Activated naive CD4-positive, alpha-beta T cell treated with anti-CD3 and anti-CD28 coated beads, Interleukin-2, amount 50 U/mL, for 24 hours (primary cell): ENCODE data around the gene ATXN2L.
"Not testable (repeated sequence)": the region's sequence is repeated elsewhere in the genome, so short reads cannot be mapped to it uniquely, and the experiment has no call there.

Experiments
- H3K27ac Mint-ChIP-seq: one replicate; pipeline ENCODE4 v1.8.0; 2021; ENCODE audit warnings: mild to moderate bottlenecking, mixed read lengths
- H3K27me3 Mint-ChIP-seq: one replicate; pipeline ENCODE4 v1.8.0; 2021; ENCODE audit warnings: mixed read lengths
- H3K36me3 Mint-ChIP-seq: one replicate; pipeline ENCODE4 v1.8.0; 2021; ENCODE audit warnings: mixed read lengths
- H3K4me1 Mint-ChIP-seq: one replicate; pipeline ENCODE4 v1.8.0; 2021; ENCODE audit warnings: mixed read lengths
- H3K4me3 Mint-ChIP-seq: one replicate; pipeline ENCODE4 v1.8.0; 2021; ENCODE audit warnings: mild to moderate bottlenecking, mixed read lengths
- H3K9me3 Mint-ChIP-seq: one replicate; pipeline ENCODE4 v1.8.0; 2021; ENCODE audit warnings: mixed read lengths

ATXN2L gene

DNA sequence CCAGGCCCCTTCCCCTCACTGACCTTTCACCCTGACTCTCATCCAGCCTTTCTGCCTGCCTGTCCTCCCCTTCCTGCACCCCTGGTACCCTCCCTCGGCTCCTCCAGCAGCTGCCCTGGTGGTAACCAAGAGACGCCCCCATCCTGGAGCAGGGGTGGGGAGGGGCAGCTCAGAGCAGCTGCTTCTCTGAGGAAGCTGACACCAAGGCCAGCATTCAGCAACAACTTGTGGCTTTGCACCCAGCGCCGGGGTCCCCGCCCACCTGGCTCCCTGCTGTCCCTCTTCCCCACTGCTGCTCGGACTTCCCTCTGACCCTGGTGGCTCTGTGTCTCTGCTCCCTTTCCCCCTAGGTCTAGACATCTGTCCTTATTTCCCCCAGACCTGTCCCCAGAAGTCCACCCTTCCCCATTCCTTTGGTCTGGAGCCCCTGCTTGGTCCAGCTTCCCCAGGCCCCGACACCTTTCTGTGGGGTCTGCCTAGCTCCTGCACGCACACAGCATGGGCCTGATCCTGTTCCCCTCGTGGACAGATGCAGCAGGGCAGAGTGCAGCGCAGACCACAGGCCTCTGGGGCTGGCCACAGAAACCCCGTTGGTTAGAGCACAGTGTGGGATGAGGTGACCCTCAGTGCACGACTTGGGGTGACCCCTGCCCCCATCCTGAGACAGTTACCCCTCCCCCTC, 54.3 kb downstream of the ATXN2L start:
- Mint-ChIP-seq H3K4me3 (no peak overlapping the region), H3K9me3 (no peaks in the 10 kb centered on the region), H3K36me3 (no peaks in the 10 kb centered on the region), H3K27me3 (peaks cover 5% of the 10 kb centered on the region), H3K27ac (no peak overlapping the region), H3K4me1 (peaks cover 6% of the 10 kb centered on the region)

DNA sequence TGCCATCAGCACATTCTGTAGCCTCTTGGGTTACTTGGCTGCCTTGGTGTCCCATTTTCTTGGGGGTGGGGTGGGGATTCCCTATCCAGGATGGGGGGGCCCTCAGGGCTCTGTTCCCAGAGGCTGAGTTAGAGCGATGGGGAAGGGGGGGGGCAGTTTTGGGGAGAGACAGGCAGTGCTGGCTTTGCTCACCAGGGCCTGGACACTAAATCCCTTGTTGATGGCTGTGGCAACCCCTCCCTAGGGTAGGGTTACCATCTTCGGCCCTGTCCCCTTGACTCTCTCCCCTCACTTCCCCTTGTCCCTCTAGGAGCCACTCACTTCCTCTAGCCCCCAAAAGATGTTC, 54.8 kb downstream of the ATXN2L start:
- peaks cover 6% of the 10 kb centered on the region for H3K4me1 Mint-ChIP-seq
- H3K9me3 Mint-ChIP-seq, result no peaks in the 10 kb centered on the region
- H3K4me3 Mint-ChIP-seq, result no peak overlapping the region
- no peaks in the 10 kb centered on the region for H3K36me3 Mint-ChIP-seq
- H3K27ac Mint-ChIP-seq, result no peak overlapping the region
- H3K27me3 Mint-ChIP-seq, result peaks cover 5% of the 10 kb centered on the region

GRCh38 chr16:28878083-28878926, 55.5 kb downstream of the ATXN2L start, which contains the start of gene ATP2A1:
Gene ATP2A1, plus strand, starts transcription at chr16:28878488. Its CDS starts 184 bp downstream, at chr16:28878672.
- Mint-ChIP-seq H3K27ac (peak within 1 kb of the TSS; percentile 35), H3K9me3 (no peaks in the 10 kb centered on the region), H3K4me1 (peaks cover 6% of the 10 kb centered on the region), H3K4me3 (peak within 1 kb of the TSS; percentile 90), H3K36me3 (no peaks in the 10 kb centered on the region), H3K27me3 (peaks cover 5% of the 10 kb centered on the region)

GRCh38 chr16:28879261-28879840, 56.6 kb downstream of the ATXN2L start:
- H3K4me1 Mint-ChIP-seq, result peaks cover 6% of the 10 kb centered on the region
- H3K27me3 Mint-ChIP-seq, result peaks cover 5% of the 10 kb centered on the region
- H3K27ac Mint-ChIP-seq, result peak overlapping the region; percentile 35
- peak overlapping the region; percentile 90 for H3K4me3 Mint-ChIP-seq
- no peaks in the 10 kb centered on the region for H3K36me3 Mint-ChIP-seq
- H3K9me3 Mint-ChIP-seq, result no peaks in the 10 kb centered on the region

- peaks cover 5% of the 10 kb centered on the region for H3K27me3 Mint-ChIP-seq
- H3K27ac Mint-ChIP-seq, result peak overlapping the region; percentile 41
- H3K9me3 Mint-ChIP-seq, result no peaks in the 10 kb centered on the region
- H3K4me3 Mint-ChIP-seq, result peak overlapping the region; percentile 90
- H3K36me3 Mint-ChIP-seq, result no peaks in the 10 kb centered on the region
- H3K4me1 Mint-ChIP-seq, result peaks cover 6% of the 10 kb centered on the region
Observed at GRCh38 chr16:28879841-28880588, 57.2 kb downstream of the ATXN2L start.

- Mint-ChIP-seq H3K36me3 (no peaks in the 10 kb centered on the region), H3K4me3 (peak overlapping the region; percentile 77), H3K4me1 (peaks cover 6% of the 10 kb centered on the region), H3K27ac (no peak overlapping the region), H3K9me3 (no peaks in the 10 kb centered on the region), H3K27me3 (peaks cover 5% of the 10 kb centered on the region)
Observed at GRCh38 chr16:28880589-28880915, 57.8 kb downstream of the ATXN2L start.

GRCh38 chr16:28880955-28881354, 58.2 kb downstream of the ATXN2L start:
- Mint-ChIP-seq H3K27ac (no peak overlapping the region), H3K27me3 (peaks cover 5% of the 10 kb centered on the region), H3K9me3 (no peaks in the 10 kb centered on the region), H3K4me1 (peaks cover 6% of the 10 kb centered on the region), H3K36me3 (no peaks in the 10 kb centered on the region), H3K4me3 (peak overlapping the region; percentile 77)

GRCh38 chr16:28881565-28881964, 58.8 kb downstream of the ATXN2L start:
- not testable (repeated sequence) for H3K27me3 Mint-ChIP-seq, H3K4me1 Mint-ChIP-seq, H3K9me3 Mint-ChIP-seq, H3K4me3 Mint-ChIP-seq, H3K36me3 Mint-ChIP-seq, H3K27ac Mint-ChIP-seq

GRCh38 chr16:28882551-28883160, 59.9 kb downstream of the ATXN2L start:
- H3K4me1 Mint-ChIP-seq, result peaks cover 6% of the 10 kb centered on the region
- no peaks in the 10 kb centered on the region for H3K36me3 Mint-ChIP-seq
- H3K9me3 Mint-ChIP-seq, result no peaks in the 10 kb centered on the region
- peaks cover 5% of the 10 kb centered on the region for H3K27me3 Mint-ChIP-seq
- H3K4me3 Mint-ChIP-seq, result no peak overlapping the region
- no peak overlapping the region for H3K27ac Mint-ChIP-seq

- H3K4me1 Mint-ChIP-seq, result peaks cover 6% of the 10 kb centered on the region
- H3K4me3 Mint-ChIP-seq, result no peak overlapping the region
- H3K36me3 Mint-ChIP-seq, result no peaks in the 10 kb centered on the region
- H3K9me3 Mint-ChIP-seq, result no peaks in the 10 kb centered on the region
- peaks cover 5% of the 10 kb centered on the region for H3K27me3 Mint-ChIP-seq
- no peak overlapping the region for H3K27ac Mint-ChIP-seq
Observed at GRCh38 chr16:28883221-28883996, 60.6 kb downstream of the ATXN2L start.

DNA sequence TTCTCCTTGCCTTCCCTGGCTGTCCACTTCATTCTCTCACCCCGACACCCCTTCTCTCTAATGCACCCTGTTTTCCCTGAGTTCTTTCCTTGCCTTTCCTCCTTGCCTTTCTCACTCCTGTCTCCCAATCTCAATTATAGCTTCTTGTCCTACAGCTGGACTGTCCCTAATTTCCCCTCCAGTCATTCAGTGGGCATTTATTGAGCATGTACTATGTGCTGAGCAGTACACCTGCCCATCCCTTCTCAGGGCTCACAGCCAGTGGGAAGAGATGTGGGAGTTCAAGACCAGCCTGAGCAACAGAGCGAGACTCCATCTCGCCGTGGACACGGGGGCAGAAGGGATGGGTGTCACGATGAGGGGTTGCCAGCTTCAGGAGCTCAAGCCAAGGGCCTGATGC, 61.2 kb downstream of the ATXN2L start:
- peaks cover 6% of the 10 kb centered on the region for H3K4me1 Mint-ChIP-seq
- no peak overlapping the region for H3K27ac Mint-ChIP-seq
- no peaks in the 10 kb centered on the region for H3K9me3 Mint-ChIP-seq
- no peaks in the 10 kb centered on the region for H3K36me3 Mint-ChIP-seq
- H3K4me3 Mint-ChIP-seq, result no peak overlapping the region
- H3K27me3 Mint-ChIP-seq, result peaks cover 5% of the 10 kb centered on the region
